HEK293 (cell line): ENCODE results near the gene ERF.

Experiments
- IKZF3 ChIP-seq: fragments of 450-650 bp; IDR thresholded peaks from 2 replicates; pipeline ENCODE4 v1.5.0; 2018; ENCODE audit warnings: missing biosample characterization, mild to moderate bottlenecking, missing genetic modification characterization, moderate library complexity
- REPIN1 ChIP-seq: fragments of 450-650 bp; formaldehyde crosslinking; IDR thresholded peaks from 2 replicates; pipeline ENCODE4 v1.5.1; 2017; ENCODE audit warnings: missing biosample characterization, missing genetic modification characterization, low read depth
- SCRT2 ChIP-seq: fragments of 450-650 bp; formaldehyde crosslinking; IDR thresholded peaks from 2 replicates; pipeline ENCODE4 v1.5.1; 2016; ENCODE audit warnings: missing biosample characterization, missing genetic modification characterization
- ZBTB7A ChIP-seq: fragments of 450-650 bp; formaldehyde crosslinking; IDR thresholded peaks from 2 replicates; pipeline ENCODE4 v1.5.1; 2016; ENCODE audit warnings: low read depth, missing biosample characterization, missing genetic modification characterization
- ZNF133 ChIP-seq: fragments of 450-650 bp; formaldehyde crosslinking; IDR thresholded peaks from 2 replicates; pipeline ENCODE4 v1.5.1; 2016; ENCODE audit warnings: missing biosample characterization, missing genetic modification characterization
- ZNF140 ChIP-seq: fragments of 450-650 bp; formaldehyde crosslinking; IDR thresholded peaks from 2 replicates; pipeline ENCODE4 v1.5.1; 2016; ENCODE audit warnings: missing biosample characterization, missing genetic modification characterization
- ZNF146 ChIP-seq: fragments of 450-650 bp; formaldehyde crosslinking; IDR thresholded peaks from 2 replicates; pipeline ENCODE4 v1.5.1; 2016; ENCODE audit warnings: missing biosample characterization, missing genetic modification characterization
- ZNF175 ChIP-seq: fragments of 450-650 bp; formaldehyde crosslinking; IDR thresholded peaks from 2 replicates; pipeline ENCODE4 v1.5.1; 2016; ENCODE audit warnings: missing biosample characterization, missing genetic modification characterization
- ZNF19 ChIP-seq: fragments of 450-650 bp; formaldehyde crosslinking; IDR thresholded peaks from 2 replicates; pipeline ENCODE4; 2016; ENCODE audit warnings: missing biosample characterization, missing genetic modification characterization, low read depth
- ZNF501 ChIP-seq: fragments of 450-650 bp; formaldehyde crosslinking; IDR thresholded peaks from 2 replicates; pipeline ENCODE4 v1.5.1; 2016; ENCODE audit warnings: missing biosample characterization, missing genetic modification characterization
- ZNF510 ChIP-seq: fragments of 450-650 bp; formaldehyde crosslinking; IDR thresholded peaks from 2 replicates; pipeline ENCODE4 v1.5.1; 2018; ENCODE audit warnings: mild to moderate bottlenecking, missing genetic modification characterization, missing biosample characterization; ENCODE audit not compliant: insufficient replicate concordance
- ZNF514 ChIP-seq: fragments of 450-650 bp; formaldehyde crosslinking; IDR thresholded peaks from 2 replicates; pipeline ENCODE4 v1.5.1; 2016; ENCODE audit warnings: missing biosample characterization, missing genetic modification characterization
- ZNF560 ChIP-seq: fragments of 450-650 bp; formaldehyde crosslinking; IDR thresholded peaks from 2 replicates; pipeline ENCODE4 v1.5.1; 2017; ENCODE audit warnings: missing biosample characterization, missing genetic modification characterization, borderline replicate concordance
- ZNF571 ChIP-seq: fragments of 450-650 bp; formaldehyde crosslinking; IDR thresholded peaks from 2 replicates; pipeline ENCODE4 v1.5.0; 2017; ENCODE audit warnings: missing biosample characterization, missing genetic modification characterization
- TF ChIP-seq, protein P1 (sequence below): fragments of 450-650 bp; formaldehyde crosslinking; IDR thresholded peaks from 2 replicates; pipeline ENCODE4 v1.5.1; 2016; ENCODE audit warnings: missing biosample characterization, missing genetic modification characterization
- TF ChIP-seq, protein P2 (sequence below): fragments of 450-650 bp; IDR thresholded peaks from 2 replicates; pipeline ENCODE4 v1.5.1; 2018; ENCODE audit warnings: missing biosample characterization, missing genetic modification characterization
- TF ChIP-seq, protein P3 (sequence below): fragments of 450-650 bp; formaldehyde crosslinking; IDR thresholded peaks from 2 replicates; pipeline ENCODE4 v1.5.1; 2016; ENCODE audit warnings: missing biosample characterization, missing genetic modification characterization
- TF ChIP-seq, protein P4 (sequence below): fragments of 450-650 bp; formaldehyde crosslinking; IDR thresholded peaks from 2 replicates; pipeline ENCODE4 v1.5.1; 2016; ENCODE audit warnings: missing biosample characterization, missing genetic modification characterization, low read depth
- TF ChIP-seq, protein P5 (sequence below): fragments of 450-650 bp; formaldehyde crosslinking; IDR thresholded peaks from 2 replicates; pipeline ENCODE4 v1.5.1; 2016; ENCODE audit warnings: missing biosample characterization, missing genetic modification characterization, borderline replicate concordance
- TF ChIP-seq, protein P6 (sequence below): fragments of 450-650 bp; formaldehyde crosslinking; IDR thresholded peaks from 2 replicates; pipeline ENCODE4 v1.5.1; 2016; ENCODE audit warnings: missing biosample characterization, missing genetic modification characterization, borderline replicate concordance
- TF ChIP-seq, protein P7 (sequence below): fragments of 450-650 bp; formaldehyde crosslinking; IDR thresholded peaks from 2 replicates; pipeline ENCODE4 v1.5.1; 2016; ENCODE audit warnings: missing biosample characterization, missing genetic modification characterization

The ERF gene

DNA sequence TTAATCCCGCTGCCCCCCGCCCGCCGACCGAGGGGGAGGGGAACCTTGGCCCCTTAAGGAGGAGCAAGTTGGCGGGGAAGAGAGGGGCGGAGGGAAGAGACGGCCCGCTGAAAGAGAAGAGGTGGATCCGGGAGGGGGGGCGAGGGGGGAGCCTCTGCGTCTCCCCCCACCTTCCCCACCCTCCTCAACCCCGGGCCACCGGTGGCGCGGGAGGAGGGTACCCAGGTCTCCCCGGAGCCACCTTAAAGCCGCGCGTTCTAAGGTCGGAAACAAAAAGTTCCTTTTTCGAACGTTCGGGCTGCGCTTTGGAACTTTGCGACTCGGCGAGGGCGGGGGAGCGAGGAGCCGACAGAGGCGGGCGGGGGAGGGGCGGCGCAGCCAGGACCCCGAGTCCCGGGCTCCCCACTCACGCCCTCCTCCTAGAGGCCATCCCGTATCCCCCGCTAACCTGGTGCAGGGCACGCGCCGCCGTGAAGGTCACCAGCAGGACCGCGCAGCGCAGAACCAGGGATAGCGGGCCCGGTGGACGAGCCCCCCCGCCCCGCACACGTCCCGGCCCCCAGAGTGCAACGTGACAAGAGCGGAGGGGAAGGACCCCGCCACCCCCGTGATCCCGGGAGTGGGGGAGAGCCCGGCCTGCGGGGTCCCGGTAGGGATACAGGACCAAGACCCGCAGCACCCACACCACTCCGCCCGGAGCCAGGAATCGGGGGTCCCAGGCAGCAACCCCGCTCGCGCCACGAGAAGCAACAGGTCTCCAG lies 659 bp downstream of the ERF start (continued):
- no peak for TF ChIP-seq ZNF175 (tag by site-specific recombination)
- TF ChIP-seq, protein P1, sequence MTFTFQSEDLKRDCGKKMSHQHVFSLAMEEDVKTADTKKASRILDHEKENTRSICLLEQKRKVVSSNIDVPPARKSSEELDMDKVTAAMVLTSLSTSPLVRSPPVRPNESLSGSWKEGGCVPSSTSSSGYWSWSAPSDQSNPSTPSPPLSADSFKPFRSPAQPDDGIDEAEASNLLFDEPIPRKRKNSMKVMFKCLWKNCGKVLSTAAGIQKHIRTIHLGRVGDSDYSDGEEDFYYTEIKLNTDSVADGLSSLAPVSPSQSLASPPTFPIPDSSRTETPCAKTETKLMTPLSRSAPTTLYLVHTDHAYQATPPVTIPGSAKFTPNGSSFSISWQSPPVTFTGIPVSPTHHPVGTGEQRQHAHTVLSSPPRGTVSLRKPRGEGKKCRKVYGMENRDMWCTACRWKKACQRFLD (tag by site-specific recombination) = no peak
- TF ChIP-seq ZNF19 (tag by site-specific recombination) = no peak
- TF ChIP-seq, protein P2, sequence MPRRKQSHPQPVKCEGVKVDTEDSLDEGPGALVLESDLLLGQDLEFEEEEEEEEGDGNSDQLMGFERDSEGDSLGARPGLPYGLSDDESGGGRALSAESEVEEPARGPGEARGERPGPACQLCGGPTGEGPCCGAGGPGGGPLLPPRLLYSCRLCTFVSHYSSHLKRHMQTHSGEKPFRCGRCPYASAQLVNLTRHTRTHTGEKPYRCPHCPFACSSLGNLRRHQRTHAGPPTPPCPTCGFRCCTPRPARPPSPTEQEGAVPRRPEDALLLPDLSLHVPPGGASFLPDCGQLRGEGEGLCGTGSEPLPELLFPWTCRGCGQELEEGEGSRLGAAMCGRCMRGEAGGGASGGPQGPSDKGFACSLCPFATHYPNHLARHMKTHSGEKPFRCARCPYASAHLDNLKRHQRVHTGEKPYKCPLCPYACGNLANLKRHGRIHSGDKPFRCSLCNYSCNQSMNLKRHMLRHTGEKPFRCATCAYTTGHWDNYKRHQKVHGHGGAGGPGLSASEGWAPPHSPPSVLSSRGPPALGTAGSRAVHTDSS (tag by site-specific recombination) = peak; percentile 17; the same call in 1 of the 2 replicates
- no peak for TF ChIP-seq REPIN1 (tag by site-specific recombination)
- peak; percentile 98 for TF ChIP-seq SCRT2 (tag by site-specific recombination)
- no peak for TF ChIP-seq ZNF133 (tag by site-specific recombination)
- TF ChIP-seq, protein P3, sequence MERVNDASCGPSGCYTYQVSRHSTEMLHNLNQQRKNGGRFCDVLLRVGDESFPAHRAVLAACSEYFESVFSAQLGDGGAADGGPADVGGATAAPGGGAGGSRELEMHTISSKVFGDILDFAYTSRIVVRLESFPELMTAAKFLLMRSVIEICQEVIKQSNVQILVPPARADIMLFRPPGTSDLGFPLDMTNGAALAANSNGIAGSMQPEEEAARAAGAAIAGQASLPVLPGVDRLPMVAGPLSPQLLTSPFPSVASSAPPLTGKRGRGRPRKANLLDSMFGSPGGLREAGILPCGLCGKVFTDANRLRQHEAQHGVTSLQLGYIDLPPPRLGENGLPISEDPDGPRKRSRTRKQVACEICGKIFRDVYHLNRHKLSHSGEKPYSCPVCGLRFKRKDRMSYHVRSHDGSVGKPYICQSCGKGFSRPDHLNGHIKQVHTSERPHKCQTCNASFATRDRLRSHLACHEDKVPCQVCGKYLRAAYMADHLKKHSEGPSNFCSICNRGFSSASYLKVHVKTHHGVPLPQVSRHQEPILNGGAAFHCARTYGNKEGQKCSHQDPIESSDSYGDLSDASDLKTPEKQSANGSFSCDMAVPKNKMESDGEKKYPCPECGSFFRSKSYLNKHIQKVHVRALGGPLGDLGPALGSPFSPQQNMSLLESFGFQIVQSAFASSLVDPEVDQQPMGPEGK = peak; percentile 97
- peak; percentile 89 for TF ChIP-seq ZBTB7A (tag by site-specific recombination)
- no peak for TF ChIP-seq ZNF140
- TF ChIP-seq, protein P4, sequence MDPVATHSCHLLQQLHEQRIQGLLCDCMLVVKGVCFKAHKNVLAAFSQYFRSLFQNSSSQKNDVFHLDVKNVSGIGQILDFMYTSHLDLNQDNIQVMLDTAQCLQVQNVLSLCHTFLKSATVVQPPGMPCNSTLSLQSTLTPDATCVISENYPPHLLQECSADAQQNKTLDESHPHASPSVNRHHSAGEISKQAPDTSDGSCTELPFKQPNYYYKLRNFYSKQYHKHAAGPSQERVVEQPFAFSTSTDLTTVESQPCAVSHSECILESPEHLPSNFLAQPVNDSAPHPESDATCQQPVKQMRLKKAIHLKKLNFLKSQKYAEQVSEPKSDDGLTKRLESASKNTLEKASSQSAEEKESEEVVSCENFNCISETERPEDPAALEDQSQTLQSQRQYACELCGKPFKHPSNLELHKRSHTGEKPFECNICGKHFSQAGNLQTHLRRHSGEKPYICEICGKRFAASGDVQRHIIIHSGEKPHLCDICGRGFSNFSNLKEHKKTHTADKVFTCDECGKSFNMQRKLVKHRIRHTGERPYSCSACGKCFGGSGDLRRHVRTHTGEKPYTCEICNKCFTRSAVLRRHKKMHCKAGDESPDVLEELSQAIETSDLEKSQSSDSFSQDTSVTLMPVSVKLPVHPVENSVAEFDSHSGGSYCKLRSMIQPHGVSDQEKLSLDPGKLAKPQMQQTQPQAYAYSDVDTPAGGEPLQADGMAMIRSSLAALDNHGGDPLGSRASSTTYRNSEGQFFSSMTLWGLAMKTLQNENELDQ = no peak
- TF ChIP-seq, protein P5, sequence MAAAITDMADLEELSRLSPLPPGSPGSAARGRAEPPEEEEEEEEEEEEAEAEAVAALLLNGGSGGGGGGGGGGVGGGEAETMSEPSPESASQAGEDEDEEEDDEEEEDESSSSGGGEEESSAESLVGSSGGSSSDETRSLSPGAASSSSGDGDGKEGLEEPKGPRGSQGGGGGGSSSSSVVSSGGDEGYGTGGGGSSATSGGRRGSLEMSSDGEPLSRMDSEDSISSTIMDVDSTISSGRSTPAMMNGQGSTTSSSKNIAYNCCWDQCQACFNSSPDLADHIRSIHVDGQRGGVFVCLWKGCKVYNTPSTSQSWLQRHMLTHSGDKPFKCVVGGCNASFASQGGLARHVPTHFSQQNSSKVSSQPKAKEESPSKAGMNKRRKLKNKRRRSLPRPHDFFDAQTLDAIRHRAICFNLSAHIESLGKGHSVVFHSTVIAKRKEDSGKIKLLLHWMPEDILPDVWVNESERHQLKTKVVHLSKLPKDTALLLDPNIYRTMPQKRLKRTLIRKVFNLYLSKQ = no peak
- TF ChIP-seq ZNF571 (tag by site-specific recombination) = no peak
- TF ChIP-seq, protein P6, sequence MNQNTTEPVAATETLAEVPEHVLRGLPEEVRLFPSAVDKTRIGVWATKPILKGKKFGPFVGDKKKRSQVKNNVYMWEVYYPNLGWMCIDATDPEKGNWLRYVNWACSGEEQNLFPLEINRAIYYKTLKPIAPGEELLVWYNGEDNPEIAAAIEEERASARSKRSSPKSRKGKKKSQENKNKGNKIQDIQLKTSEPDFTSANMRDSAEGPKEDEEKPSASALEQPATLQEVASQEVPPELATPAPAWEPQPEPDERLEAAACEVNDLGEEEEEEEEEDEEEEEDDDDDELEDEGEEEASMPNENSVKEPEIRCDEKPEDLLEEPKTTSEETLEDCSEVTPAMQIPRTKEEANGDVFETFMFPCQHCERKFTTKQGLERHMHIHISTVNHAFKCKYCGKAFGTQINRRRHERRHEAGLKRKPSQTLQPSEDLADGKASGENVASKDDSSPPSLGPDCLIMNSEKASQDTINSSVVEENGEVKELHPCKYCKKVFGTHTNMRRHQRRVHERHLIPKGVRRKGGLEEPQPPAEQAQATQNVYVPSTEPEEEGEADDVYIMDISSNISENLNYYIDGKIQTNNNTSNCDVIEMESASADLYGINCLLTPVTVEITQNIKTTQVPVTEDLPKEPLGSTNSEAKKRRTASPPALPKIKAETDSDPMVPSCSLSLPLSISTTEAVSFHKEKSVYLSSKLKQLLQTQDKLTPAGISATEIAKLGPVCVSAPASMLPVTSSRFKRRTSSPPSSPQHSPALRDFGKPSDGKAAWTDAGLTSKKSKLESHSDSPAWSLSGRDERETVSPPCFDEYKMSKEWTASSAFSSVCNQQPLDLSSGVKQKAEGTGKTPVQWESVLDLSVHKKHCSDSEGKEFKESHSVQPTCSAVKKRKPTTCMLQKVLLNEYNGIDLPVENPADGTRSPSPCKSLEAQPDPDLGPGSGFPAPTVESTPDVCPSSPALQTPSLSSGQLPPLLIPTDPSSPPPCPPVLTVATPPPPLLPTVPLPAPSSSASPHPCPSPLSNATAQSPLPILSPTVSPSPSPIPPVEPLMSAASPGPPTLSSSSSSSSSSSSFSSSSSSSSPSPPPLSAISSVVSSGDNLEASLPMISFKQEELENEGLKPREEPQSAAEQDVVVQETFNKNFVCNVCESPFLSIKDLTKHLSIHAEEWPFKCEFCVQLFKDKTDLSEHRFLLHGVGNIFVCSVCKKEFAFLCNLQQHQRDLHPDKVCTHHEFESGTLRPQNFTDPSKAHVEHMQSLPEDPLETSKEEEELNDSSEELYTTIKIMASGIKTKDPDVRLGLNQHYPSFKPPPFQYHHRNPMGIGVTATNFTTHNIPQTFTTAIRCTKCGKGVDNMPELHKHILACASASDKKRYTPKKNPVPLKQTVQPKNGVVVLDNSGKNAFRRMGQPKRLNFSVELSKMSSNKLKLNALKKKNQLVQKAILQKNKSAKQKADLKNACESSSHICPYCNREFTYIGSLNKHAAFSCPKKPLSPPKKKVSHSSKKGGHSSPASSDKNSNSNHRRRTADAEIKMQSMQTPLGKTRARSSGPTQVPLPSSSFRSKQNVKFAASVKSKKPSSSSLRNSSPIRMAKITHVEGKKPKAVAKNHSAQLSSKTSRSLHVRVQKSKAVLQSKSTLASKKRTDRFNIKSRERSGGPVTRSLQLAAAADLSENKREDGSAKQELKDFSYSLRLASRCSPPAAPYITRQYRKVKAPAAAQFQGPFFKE (tag by site-specific recombination) = no peak
- TF ChIP-seq, protein P7, sequence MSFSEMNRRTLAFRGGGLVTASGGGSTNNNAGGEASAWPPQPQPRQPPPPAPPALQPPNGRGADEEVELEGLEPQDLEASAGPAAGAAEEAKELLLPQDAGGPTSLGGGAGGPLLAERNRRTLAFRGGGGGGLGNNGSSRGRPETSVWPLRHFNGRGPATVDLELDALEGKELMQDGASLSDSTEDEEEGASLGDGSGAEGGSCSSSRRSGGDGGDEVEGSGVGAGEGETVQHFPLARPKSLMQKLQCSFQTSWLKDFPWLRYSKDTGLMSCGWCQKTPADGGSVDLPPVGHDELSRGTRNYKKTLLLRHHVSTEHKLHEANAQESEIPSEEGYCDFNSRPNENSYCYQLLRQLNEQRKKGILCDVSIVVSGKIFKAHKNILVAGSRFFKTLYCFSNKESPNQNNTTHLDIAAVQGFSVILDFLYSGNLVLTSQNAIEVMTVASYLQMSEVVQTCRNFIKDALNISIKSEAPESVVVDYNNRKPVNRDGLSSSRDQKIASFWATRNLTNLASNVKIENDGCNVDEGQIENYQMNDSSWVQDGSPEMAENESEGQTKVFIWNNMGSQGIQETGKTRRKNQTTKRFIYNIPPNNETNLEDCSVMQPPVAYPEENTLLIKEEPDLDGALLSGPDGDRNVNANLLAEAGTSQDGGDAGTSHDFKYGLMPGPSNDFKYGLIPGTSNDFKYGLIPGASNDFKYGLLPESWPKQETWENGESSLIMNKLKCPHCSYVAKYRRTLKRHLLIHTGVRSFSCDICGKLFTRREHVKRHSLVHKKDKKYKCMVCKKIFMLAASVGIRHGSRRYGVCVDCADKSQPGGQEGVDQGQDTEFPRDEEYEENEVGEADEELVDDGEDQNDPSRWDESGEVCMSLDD (tag by site-specific recombination) = 0 out of 2 replicates have a peak, but pooled peaks have one; percentile 100
- TF ChIP-seq ZNF560 (tag by site-specific recombination) = no peak
- 0 out of 2 replicates have a peak, but pooled peaks have one; percentile 18 for TF ChIP-seq IKZF3 (tag by site-specific recombination)
- no peak for TF ChIP-seq ZNF514 (tag by site-specific recombination)
- no peak for TF ChIP-seq ZNF146 (tag by site-specific recombination)
- TF ChIP-seq ZNF510 (tag by site-specific recombination) = no peak
- peak; percentile 50; the same call in 1 of the 2 replicates for TF ChIP-seq ZNF501 (tag by site-specific recombination)
